GM18508 (cell line): ENCODE measurements around the gene RPL39L.
"Not testable (repeated sequence)": the region's sequence is repeated elsewhere in the genome, so short reads cannot be mapped to it uniquely, and the experiment has no call there.

Experiments
- ATAC-seq: cut with Tn5 transposase; IDR thresholded peaks from one replicate; pipeline ENCODE4 v1.9.1; 2021; ENCODE audit warnings: moderate number of reproducible peaks; ENCODE audit not compliant: insufficient read depth, unreplicated experiment

RPL39L gene

GRCh38 chr3:187139126-187139894 lies at the start of gene RPL39L:
Gene RPL39L, minus strand, starts transcription at chr3:187139496. Its CDS starts 18,196 bp downstream, at chr3:187121300.
- ATAC-seq = peak; percentile 91

GRCh38 chr3:187188931-187189330 lies 49.6 kb upstream of the RPL39L start:
- no peak for ATAC-seq

GRCh38 chr3:187186801-187187421 lies 47.6 kb upstream of the RPL39L start:
- ATAC-seq = no peak

- no peak for ATAC-seq
Measured at GRCh38 chr3:187186375-187186774, 47.1 kb upstream of the RPL39L start.

GRCh38 chr3:187185759-187186158 lies 46.5 kb upstream of the RPL39L start:
- no peak for ATAC-seq

- ATAC-seq = no peak
Measured at GRCh38 chr3:187183903-187184302, 44.6 kb upstream of the RPL39L start.

GRCh38 chr3:187183210-187183862 lies 44.0 kb upstream of the RPL39L start:
- ATAC-seq = no peak

GRCh38 chr3:187181454-187182170 lies 42.3 kb upstream of the RPL39L start:
- ATAC-seq = no peak

- ATAC-seq = no peak
Measured at GRCh38 chr3:187172929-187173328, 33.6 kb upstream of the RPL39L start.

- not testable (repeated sequence) for ATAC-seq
Measured at GRCh38 chr3:187170911-187171310, 31.6 kb upstream of the RPL39L start.

- ATAC-seq = no peak
Measured at GRCh38 chr3:187169231-187169960, 30.1 kb upstream of the RPL39L start.

GRCh38 chr3:187167777-187168176 lies 28.5 kb upstream of the RPL39L start:
- no peak for ATAC-seq

GRCh38 chr3:187166750-187167149 lies 27.5 kb upstream of the RPL39L start:
- ATAC-seq = no peak

GRCh38 chr3:187165144-187165543 lies 25.8 kb upstream of the RPL39L start:
- ATAC-seq = no peak

GRCh38 chr3:187162265-187162953 lies 23.1 kb upstream of the RPL39L start:
- ATAC-seq = no peak

GRCh38 chr3:187161556-187161955 lies 22.3 kb upstream of the RPL39L start:
- ATAC-seq = no peak

GRCh38 chr3:187150599-187150998 lies 11.3 kb upstream of the RPL39L start:
- ATAC-seq = no peak

GRCh38 chr3:187150186-187150585 lies 10.9 kb upstream of the RPL39L start:
- ATAC-seq = no peak

- ATAC-seq = no peak
Measured at GRCh38 chr3:187146389-187146788, 7.1 kb upstream of the RPL39L start.
